T-helper 1 cell treated with Interleukin-12 subunit alpha and Interleukin-12 subunit beta and Interleukin-4 antibody, amounts not matched to agents 30 ng/mL and 1 ng/mL, for 36 hours (primary cell): ENCODE results near the gene DPY19L2. TPM values are rescaled to one million over a fixed set of nuclear protein-coding genes. Genes with fewer than 3 reads are reported as not detected.
"Not testable (repeated sequence)": the region's sequence is repeated elsewhere in the genome, so short reads cannot be mapped to it uniquely, and the experiment has no call there.

Experiments
- intact Hi-C: fragments of 100-400 bp; cut with micrococcal nuclease; formaldehyde crosslinking; loops from one replicate; pipeline ENCODE4 v1.15.1; 2024
- total RNA-seq: library from RNA; stranded (reverse); gene quantifications from 2 replicates; pipeline ENCODE4 v1.2.3, GENCODE V29; 2022

Gene DPY19L2
- 0.32 and 0.56 TPM in 2 replicates for total RNA-seq

DNA sequence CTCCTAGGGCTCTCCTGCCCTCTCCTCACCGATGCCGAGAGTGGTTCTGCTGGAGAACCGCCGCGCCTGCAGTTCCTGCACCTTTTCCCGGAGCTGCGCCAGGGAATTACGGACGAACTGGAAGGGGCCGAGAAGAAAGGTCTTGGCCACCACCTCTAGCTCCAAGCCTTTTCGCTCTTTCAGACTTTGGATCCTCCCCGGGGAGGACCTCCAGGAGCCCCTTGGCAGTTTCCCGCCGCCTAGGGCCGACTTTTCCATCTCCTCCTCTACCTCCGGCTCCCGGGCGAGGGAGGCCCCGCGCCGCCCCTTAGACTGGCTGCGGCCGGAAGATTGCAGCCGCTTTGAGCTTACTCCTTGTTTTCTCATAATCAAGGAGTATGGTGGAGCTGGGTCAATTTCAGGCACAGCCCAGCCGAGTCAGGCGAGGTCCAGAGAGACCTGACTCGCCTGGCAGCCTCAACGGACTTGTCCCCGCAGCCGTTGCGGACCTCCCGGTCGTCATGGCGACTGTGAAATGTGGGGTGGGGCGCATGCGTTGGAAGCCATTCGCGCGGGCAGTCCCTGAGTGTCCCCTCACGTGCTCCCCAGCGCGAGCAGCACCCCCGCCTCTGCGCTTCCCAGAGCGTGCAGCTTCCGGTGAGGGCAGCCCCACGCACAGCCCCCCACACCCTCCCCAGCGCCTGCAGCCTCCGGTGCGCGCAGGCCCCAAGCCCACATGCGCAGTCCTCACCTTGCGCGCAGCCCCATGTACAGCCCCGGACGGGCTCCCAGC, at the start of gene DPY19L2:
DPY19L2 (minus strand) TSS at position 466 of the 772 bp plus-strand sequence; CDS start at position 366, 100 bp downstream.
- intact Hi-C loops, result loop anchor here (5.0 kb wide), 1 partner anchor 724 kb away; the partner anchor contains the start of gene C12orf56

DNA sequence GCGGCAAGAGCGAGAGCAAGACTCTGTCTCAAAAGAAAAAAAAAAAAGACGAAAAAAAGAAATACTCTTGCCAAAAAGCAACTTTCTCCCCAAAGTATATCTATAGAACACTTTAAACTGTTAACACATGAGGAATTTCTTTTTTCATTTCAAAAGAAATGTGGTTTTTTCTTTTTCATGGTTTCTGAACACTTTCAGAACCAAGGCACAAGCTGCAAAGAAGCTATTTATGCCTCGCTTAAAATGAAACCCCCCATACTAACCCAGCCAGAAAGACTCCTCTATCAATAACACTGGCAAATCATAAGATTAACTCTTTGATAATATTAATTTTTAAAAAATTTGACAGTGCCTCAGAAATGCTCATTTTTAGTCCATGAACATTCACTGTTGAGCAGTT, 48.6 kb upstream of the DPY19L2 start:
- intact Hi-C loops, result not testable (repeated sequence)

DNA sequence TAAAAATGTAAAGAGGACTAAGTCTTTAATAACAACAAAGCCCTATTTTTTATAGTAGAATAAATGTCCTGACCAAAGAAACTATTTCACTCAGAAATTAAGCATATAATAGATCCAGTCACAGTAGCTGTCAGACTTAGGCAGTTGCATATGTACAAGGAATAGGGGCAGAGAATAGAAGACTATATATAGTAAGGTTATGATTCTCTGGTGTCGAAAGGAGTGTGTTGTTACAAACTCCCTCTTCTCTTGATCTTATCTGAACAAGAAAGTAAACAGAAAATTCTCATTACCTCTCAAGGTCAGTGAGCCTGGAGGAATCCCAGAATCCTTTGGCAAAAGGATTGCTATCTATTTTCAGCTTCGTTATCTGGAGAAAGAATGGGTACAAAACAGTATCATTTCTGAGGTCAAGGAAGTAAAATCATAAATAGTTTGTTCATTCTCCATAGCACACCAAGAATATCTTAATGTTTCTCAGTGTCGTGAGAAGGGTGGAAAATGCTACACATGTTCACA, 46.9 kb upstream of the DPY19L2 start:
- intact Hi-C loops, result not testable (repeated sequence)

DNA sequence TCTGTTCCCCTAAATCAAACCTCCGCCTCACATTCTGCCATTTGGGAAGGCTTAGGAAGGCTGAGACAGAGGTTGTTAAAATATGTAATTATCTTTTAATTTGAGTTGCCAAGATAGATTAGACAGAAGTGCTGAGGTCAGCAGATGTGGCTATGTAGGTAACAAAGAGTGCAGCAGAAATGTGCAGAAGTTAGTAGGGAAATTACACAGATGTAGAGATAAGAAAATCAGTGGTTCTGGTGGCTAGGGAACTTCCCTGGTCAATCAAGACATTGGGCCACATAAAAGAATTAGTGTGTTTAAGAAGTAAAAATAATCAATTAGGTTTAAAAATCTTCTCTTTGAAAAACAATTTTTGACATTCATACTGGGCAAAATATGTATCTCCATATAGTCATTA, 46.1 kb upstream of the DPY19L2 start:
- intact Hi-C loops, result not testable (repeated sequence)

DNA sequence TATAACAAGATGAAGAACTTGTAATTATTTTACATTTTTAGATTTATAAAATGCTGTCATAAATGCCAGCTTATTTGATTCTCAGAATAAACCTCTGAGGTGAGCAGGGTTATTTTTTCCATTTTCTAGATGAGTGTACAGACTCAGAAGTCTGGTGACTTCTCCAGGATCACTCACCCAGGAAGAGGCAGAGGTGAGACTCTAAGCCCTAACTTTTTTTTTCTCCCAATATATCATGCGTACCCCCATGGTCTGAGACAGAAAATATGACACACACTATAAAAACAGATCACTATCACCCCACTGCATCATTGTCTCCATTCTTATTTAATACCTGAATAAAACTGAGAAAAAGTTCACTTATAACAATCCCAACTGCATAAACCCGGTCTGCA, 45.4 kb upstream of the DPY19L2 start:
- intact Hi-C loops, result not testable (repeated sequence)

DNA sequence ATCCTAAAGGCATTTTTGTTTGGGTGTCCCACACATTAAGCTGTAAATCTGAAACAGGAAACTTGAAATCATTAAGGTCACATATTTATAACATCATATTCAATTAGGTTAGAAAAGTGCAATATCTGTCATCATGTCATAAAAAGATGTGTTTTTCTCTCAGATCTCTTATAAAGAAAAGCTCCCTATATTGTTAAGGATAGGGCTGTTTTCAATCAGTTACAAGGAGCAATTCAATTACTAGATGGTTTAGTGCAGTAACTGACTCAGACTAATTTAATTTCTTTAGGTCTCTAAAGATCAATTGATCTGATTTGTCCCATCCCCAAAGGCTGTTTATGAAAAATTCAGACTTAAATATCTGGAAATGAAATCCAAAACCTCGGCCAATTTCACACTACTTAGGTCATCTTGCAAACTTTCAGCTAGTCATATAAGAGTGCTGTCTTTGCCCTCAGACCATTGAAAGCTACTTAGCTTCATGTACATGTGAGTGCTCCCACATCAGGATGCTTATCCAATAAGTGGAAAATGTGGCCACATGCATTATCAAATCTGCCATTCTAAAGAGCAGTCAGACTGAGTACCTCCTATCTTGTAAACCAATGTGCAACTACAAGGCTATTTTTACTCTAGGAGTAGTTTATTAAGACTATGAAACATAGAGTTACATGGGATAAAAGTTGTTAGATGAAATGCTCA, 44.8 kb upstream of the DPY19L2 start:
- intact Hi-C loops, result not testable (repeated sequence)

DNA sequence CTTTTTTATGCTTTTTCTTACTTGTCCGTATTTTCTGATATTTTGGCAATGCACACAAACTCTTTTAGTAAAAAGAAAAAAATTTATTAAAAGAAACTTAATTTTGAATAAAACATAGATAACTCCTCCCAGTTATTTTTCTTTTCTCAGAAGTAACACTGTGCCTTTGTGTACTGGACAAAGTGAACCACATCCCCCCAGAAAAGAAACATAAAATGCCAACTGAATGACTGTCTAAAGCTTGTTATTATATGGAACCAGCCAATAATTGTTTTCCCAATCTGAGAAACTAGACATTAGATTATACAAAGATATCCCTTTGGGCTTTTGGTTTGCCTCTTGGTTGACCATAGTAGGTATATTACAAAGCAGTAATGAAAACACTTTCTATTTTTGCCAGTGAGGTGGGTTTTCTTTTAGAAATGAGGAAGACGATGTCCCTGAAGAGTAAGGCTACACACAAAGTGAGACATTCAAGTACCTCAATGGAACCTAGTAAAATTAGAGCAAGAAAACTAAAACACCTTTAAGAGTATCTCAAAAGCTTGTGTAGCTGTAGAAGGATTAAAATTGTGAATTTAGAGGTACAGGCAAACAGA, 44.2 kb upstream of the DPY19L2 start:
- intact Hi-C loops, result not testable (repeated sequence)

DNA sequence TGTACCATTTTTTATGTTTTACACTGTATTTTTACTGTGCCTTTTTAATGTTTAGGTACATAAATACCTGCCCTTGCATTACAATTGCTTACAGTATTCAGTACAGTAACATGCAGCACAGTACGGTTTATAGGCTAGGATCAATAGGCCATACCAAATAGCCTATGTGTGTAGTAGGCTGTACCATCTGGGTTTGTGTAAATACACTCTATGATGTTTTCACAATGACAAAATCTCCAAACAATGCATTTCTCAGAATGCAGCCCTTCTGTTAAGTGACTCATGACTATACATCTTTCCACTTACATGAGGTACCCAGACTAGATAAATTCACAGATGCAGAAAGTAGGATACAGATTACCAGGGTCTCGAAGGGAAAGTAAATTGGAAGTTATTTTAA, 43.0 kb upstream of the DPY19L2 start:
- intact Hi-C loops, result not testable (repeated sequence)

DNA sequence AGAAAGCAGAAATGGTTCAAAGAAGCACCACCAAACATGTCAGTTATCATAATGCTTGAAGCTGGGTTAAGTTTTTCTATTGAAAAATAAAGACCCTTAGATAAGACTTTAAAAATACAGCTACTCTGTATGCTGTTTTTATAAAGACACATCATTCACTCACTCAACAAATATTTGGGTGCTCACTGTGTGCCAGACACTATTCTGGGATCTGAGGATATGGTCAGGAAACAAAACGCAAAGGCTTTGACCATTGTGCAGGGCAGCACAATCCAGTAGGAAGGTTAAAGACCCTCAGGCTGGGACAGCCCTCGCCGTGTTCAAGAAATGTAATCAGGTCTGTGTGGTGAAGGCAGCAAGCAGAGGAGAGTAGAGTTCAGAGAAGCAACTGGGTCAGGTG, 38.0 kb upstream of the DPY19L2 start:
- intact Hi-C loops, result no loop called here

DNA sequence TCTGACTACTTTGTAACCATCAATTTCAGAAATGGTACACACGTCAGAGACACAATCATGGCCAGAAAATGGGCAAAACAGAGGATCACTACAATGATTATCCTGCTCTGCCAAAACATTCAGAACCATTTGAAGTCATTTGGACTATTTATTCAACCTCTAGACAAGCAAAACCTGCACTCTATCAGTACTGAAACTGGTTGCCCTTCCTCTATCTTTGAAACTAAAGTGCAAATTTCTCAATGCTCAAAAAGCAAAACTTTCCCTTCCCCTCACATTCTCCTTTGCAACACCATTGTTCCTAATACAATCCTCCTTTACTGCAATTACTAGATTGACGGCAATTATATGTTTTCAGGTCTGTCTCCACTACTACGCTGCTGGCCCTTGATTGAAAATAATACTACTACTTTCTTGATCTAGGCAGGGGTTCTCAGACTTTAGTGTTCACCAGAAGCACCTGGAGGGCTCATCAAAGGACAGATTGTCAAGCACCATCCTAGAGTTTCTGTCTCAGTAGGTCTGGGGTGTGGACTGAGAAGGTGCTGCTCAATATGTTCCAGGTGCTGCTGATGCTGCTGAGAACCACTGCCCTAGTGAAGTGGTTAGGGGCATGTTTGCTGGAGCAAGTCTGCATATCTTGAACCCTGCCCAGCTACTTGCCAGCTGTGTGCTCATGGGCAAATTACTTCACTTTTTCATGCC, 31.5 kb upstream of the DPY19L2 start:
- intact Hi-C loops, result not testable (repeated sequence)

DNA sequence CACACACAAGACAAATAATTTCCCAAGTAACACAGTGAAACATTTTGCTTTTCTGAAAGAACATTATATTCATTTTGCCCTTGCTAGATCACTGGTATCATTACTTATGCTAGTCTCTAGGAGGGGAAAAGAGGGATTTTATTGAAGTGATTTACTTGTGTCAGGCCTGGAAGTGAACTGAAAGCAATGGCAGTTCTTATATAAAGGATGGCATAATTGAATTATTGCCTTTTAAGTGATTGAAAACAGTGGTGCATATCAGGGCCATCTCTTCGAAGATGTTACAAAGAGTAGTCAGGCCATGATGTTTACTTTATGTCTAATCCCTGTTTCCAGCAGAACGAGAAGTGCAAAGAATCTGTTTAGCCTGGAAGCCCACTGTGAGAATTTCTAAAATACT, 30.7 kb upstream of the DPY19L2 start:
- intact Hi-C loops, result not testable (repeated sequence)

DNA sequence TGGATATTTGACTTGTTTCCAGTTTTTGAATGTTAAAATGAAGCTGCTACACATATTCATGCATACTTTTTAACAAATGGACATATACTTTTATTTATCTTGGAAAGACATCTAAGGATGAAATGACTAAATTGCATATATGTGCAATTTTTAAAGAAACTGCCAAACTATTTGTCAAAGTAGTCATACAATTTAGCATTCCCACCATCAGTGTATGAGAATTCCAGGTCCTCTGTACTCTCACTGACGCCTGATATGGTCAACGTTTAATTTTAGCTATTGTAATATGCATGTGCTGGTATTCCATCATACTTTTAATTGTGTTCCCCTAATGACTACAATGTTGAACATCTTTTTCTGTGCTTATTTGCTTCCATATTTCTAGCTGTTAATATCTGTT, 22.5 kb upstream of the DPY19L2 start:
- intact Hi-C loops, result not testable (repeated sequence)

DNA sequence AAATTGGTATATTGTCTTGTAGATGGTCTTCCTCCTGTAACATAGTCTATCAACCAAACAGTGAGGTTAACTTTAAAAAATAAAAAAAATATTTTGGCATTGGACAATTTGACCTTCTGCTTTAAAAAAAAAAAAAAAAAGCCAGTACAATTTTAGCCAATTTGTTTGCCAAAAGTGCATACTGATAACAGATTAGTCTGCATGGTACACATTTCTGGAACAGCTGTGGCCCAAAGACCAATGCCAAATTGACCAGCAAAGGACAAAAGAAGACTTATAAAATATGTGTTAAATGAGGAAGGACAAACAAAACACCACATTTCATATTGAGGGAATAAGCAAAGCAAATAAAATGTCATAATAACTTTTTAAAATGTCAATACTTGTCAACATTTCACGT, 20.8 kb upstream of the DPY19L2 start:
- intact Hi-C loops, result not testable (repeated sequence)

DNA sequence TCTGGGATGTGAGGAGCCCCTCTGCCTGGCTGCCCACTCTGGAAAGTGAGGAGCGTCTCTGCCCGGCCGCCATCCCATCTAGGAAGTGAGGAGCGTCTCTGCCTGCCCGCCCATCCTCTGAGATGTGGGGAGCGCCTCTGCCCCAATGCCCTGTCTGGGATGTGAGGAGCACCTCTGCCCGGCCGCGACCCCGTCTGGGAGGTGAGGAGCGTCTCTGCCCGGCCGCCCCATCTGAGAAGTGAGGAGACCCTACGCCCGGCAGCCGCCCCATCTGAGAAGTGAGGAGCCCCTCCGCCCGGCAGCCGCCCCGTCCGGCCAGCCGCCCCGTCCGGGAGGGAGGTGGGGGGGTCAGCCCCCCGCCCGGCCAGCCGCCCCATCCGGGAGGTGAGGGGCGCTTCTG, 18.3 kb upstream of the DPY19L2 start:
- intact Hi-C loops, result not testable (repeated sequence)

DNA sequence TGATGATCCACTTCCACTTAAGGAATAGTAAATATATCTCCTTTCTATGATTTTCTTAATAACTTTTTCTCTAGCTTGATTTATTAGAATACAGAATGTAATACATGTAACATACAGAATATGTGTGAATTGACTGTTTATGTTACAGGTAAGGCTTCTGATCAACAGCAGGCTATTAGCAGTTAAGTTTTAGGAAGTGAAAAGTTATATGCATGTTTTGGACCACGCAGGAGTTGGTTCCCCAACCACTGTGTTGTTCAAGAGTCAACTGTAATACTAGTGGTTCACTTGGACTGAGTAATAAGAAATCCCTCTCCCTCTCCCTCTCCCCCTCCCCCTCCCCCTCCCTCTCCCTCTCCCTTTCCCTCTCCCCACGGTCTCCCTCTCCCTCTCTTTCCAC, 17.5 kb upstream of the DPY19L2 start:
- intact Hi-C loops, result not testable (repeated sequence)

DNA sequence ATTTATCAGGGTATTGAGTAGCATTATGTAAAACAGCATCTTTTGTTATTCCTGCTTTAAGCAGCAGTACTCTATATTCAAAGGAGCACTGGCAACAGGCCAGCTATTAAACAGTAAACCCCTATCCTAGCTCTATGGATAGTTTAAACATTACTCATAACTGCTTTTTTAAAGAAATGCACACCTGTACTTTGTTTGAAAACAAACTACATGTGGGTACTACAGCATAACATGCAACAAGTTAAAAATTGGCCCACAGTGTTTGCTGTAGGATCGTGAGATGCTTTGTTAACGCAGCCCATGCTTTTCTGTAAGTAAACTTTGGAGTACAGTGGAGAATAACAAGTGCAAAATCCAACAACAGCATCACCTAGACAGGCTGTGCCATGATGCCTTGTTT, 14.3 kb upstream of the DPY19L2 start:
- intact Hi-C loops, result not testable (repeated sequence)

DNA sequence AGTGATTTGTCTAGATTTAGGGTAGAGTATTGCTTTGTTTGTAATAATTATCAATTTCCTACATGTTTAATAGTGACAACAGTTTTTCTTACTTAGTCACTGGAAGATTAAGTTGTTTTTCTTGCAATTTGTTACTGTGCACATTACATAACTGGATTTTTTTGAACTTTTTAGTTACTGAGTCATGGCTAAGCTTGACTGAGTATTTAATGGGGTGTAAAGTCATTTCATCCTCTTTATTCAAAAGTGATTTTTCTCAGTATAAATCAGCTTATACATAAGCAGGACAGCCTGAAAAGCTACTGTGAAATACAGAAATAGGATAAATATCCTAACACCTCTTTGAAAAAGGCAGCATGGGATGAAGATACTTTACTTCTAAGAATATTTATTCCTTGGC, 12.5 kb upstream of the DPY19L2 start:
- intact Hi-C loops, result not testable (repeated sequence)

DNA sequence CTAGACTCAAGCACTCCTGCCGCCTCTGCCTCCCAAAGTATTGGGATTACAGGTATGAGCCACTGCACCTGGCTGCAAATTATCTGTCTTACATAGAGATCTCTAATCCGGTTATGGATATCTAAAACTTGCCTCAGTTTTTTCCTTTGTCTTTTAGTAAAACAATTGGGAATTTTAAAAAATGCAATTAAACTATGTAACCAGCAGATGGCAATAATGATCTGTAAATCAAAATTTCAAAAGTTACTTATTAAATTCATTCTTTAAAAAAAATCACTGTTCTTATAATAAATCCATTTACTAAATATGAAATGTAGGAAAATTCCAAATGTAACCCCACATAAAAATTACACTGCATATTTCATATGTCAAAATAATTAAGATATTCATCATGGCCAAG, 4.3 kb upstream of the DPY19L2 start:
- intact Hi-C loops, result not testable (repeated sequence)

DNA sequence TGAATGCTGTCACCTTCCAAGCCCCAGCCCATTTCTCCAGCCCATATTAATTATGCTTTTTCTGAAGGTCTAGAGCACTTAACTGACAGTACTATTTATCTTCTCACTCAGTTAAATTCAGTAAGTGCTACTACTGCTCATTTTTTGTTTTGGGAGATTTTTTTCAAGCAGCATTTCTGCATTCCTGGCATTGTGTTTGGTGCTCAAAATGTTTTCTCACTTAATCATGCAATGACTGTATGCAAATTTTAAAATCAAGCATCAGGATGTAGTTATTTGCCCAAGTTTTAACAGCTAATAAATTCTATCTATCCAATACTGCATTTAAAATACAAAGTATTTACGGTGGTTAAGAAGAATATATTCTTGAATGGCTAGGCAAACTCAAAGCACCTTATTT, 1.6 kb upstream of the DPY19L2 start:
- intact Hi-C loops, result loop anchor here (5.0 kb wide), 1 partner anchor 722 kb away; the partner anchor contains the start of gene C12orf56

DNA sequence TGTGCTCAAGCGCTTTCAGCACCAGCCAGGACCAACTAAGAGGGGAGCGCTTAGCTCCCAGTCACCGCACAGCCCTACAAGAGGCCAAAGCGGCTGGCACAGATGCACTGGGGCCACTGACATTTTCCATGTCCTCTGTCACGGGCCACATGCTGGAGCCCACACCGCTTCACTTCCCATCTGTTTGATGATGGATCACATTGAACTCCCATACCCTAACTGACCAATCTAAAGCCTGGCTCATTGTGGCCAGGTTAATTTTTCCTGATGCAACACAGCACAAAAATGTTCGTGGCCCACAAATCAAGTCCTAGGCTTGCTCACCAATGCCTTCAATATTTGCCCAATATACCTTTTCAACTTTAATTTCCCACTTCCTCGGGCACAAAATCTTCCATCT, 1.1 kb upstream of the DPY19L2 start:
- intact Hi-C loops, result loop anchor here (5.0 kb wide), 1 partner anchor 723 kb away; the partner anchor contains the start of gene C12orf56

DNA sequence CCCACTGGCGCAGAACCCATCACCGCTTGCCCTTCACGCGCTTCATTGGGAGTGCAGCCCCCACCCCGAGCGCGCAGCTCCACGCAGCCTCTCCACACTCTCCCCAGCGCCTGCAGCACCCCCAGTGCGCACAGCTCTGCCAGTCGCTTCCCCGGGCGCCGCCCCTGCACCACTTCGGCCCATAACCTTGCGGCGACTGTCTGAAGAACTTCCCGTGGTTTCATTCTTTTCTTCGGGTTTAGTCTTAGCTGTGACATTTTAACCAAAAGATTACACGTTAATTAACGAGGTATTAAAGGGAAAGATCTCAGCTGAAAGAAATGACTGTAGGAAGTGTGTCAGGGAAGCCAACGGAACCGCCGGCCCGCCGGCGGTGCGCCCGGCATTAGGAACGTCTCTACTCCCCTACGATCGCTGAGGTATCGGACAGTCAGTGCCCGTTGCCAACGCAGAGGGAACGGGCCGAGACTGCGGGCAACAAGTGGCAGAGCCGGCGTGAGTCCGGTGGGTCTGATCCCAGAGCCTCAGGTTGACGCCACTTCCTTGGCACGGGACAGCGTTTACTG, 590 bp upstream of the DPY19L2 start:
- intact Hi-C loops, result loop anchor here (5.0 kb wide), 1 partner anchor 723 kb away; the partner anchor contains the start of gene C12orf56
